ENCODE results near the gene TMEM59L. TPM values are rescaled to one million over a fixed set of nuclear protein-coding genes. Genes with fewer than 3 reads are reported as not detected.

Gene TMEM59L
- total and polyA plus RNA-seq, 5 experiments from 2014 or later, result 0.09 to 0.27 TPM; not detected in 3

DNA sequence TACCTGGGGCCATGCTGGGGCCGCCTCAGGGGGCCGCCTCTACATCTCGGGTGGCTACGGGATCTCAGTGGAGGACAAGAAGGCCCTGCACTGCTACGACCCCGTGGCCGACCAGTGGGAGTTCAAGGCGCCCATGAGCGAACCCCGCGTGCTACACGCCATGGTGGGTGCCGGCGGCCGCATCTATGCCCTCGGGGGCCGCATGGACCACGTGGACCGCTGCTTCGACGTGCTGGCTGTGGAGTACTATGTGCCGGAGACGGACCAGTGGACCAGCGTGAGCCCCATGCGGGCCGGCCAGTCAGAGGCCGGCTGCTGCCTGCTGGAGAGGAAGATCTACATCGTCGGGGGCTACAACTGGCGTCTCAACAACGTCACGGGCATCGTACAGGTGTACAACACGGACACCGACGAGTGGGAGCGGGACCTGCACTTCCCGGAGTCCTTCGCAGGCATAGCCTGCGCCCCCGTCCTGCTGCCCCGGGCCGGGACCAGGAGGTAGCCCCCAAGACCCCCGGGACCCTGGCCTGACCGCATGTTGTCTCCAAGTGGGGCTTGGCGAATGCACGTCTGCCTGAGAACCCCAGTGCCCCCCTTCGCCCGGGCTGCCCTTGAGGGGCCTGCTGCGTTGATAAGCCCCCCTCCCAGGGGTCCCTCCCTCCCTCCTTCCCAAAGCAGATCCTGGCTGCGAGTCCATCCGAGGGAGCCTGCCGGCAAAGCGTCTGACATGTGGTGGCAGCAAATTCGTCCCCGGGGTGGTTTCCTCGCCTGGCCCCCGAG lies 56.3 kb downstream of the TMEM59L start:
- Mint-ChIP-seq H3K4me1 (peaks cover 6 to 20% (median 10%) of the 10 kb centered on the region in 4 donors), H3K36me3 (peaks cover 0 to 25% (median 7%) of the 10 kb centered on the region in 3 donors), H3K4me3 (no peak overlapping the region), H3K27ac (no peak overlapping the region), H3K9me3 (no peaks in the 10 kb centered on the region), H3K27me3 (no peaks in the 10 kb centered on the region)
- DNase-seq (no peak), ATAC-seq (no peak)
- POLR2A ChIA-PET, result no interaction called here

GRCh38 chr19:18669524-18669817 lies 56.8 kb downstream of the TMEM59L start:
- peak overlapping the region in 1 of 10 donors; percentile 52 for H3K27ac Mint-ChIP-seq

DNA sequence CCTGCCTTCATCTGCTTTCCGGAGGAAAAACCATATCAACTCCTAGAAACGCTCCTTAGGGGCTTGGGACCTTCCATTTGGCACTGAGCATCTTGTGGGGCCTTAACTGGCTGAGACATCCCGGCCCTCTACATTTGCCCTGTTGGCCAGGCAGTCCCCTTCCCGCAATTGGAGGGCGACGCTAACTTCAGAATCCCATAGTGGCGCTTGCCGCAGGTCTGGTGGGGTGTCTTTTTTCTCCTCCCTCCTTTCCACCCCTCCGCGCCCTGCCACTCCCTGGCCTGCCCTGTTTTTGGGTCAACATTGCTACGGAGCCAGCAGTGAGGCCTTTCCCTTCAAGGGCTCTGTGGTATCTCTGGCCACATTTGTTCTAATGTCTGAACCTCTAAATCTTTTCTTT lies 57.2 kb downstream of the TMEM59L start:
- Mint-ChIP-seq H3K4me3 (no peak overlapping the region), H3K36me3 (peaks cover 0 to 25% (median 7%) of the 10 kb centered on the region in 3 donors), H3K9me3 (no peaks in the 10 kb centered on the region), H3K27ac (peak overlapping the region in 1 of 10 donors; percentile 52), H3K27me3 (no peaks in the 10 kb centered on the region), H3K4me1 (peaks cover 2 to 12% (median 4%) of the 10 kb centered on the region in 4 donors)
- no peak for DNase-seq
- POLR2A ChIA-PET, result no interaction called here
- ATAC-seq, result no peak

More at GRCh38 chr19:18669524-18669817, 56.8 kb downstream of the TMEM59L start:
- no peak overlapping the region for H3K4me3 Mint-ChIP-seq
- DNase-seq, result no peak
- H3K9me3 Mint-ChIP-seq, result no peaks in the 10 kb centered on the region
- peaks cover 0 to 25% (median 7%) of the 10 kb centered on the region in 3 donors for H3K36me3 Mint-ChIP-seq
- POLR2A ChIA-PET, result no interaction called here
- peaks cover 2 to 16% (median 5%) of the 10 kb centered on the region in 4 donors for H3K4me1 Mint-ChIP-seq
- no peaks in the 10 kb centered on the region for H3K27me3 Mint-ChIP-seq
- no peak for ATAC-seq

DNA sequence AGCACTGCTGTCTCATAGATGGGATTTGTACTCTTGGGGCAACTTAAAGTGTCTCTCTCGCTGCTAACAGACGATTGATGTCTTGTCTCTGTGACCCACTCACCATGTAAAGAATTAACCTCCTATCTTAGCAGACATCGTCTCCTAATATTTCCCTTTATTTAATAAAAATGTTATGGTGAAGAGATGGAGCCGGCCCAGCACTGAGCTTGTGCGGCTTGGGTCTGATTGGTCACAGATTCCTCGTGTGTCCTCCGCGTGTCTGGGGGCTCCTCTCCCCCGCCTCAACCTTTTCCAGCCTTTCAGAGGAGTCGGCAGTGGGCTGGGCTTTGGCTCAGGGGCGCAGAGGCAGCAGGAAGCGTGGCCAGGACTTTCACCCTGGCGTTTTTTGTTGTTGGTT lies 57.6 kb downstream of the TMEM59L start:
- DNase-seq (no peak), ATAC-seq (no peak)
- Mint-ChIP-seq H3K9me3 (no peaks in the 10 kb centered on the region), H3K4me1 (peaks cover 2 to 8% (median 3%) of the 10 kb centered on the region in 4 donors), H3K36me3 (peaks cover 0 to 25% (median 7%) of the 10 kb centered on the region in 3 donors), H3K4me3 (no peak overlapping the region), H3K27ac (no peak overlapping the region), H3K27me3 (no peaks in the 10 kb centered on the region)
- POLR2A ChIA-PET, result no interaction called here

Other genes with a start within 250 kb of the TMEM59L start
- gene GDF15, start 226.7 kb upstream of the TMEM59L start, total RNA-seq, result not detected
- gene GDF15, start 226.7 kb upstream of the TMEM59L start, polyA plus RNA-seq, result not detected
- under 1 TPM; 0.16 to 0.39 TPM for gene LRRC25, start 215.2 kb upstream of the TMEM59L start, total RNA-seq
- gene LRRC25, start 215.2 kb upstream of the TMEM59L start, polyA plus RNA-seq, result under 1 TPM in 2 of 3 donors, not detected in 1; 0.13 to 0.26 TPM
- gene SSBP4, start 193.5 kb upstream of the TMEM59L start, total RNA-seq, result 10 to 100 TPM; 41.3 to 45.4 TPM
- gene SSBP4, start 193.5 kb upstream of the TMEM59L start, polyA plus RNA-seq, result 10 to 100 TPM; 48.1 to 78.8 (median 61.1) TPM
- 10 to 100 TPM; 62.5 to 63.7 TPM for gene ISYNA1, start 174.7 kb upstream of the TMEM59L start, total RNA-seq
- gene ISYNA1, start 174.7 kb upstream of the TMEM59L start, polyA plus RNA-seq, result 10 to 100 TPM; 28.3 to 53.2 (median 40.4) TPM
- 10 to 100 TPM; 23.7 to 24.1 TPM for gene ELL, start 90.8 kb upstream of the TMEM59L start, total RNA-seq
- gene ELL, start 90.8 kb upstream of the TMEM59L start, polyA plus RNA-seq, result 10 to 100 TPM in 1 of 3 donors, 1 to 10 TPM in 2; 7.6 to 11.0 (median 9.3) TPM
- gene FKBP8, start 69.3 kb upstream of the TMEM59L start, total RNA-seq, result 100 to 1,000 TPM; 235 to 236 TPM
- gene FKBP8, start 69.3 kb upstream of the TMEM59L start, polyA plus RNA-seq, result 100 to 1,000 TPM in 2 of 3 donors, 10 to 100 TPM in 1; 87.0 to 125 (median 106) TPM
- gene KXD1, start 55.0 kb upstream of the TMEM59L start, total RNA-seq, result 10 to 100 TPM; 96.2 to 97.9 TPM
- 10 to 100 TPM; 68.3 to 80.2 (median 79.4) TPM for gene KXD1, start 55.0 kb upstream of the TMEM59L start, polyA plus RNA-seq
- gene UBA52, start 41.0 kb upstream of the TMEM59L start, total RNA-seq, result 1,000 to 10,000 TPM; 1,986 to 2,036 TPM
- 1,000 to 10,000 TPM; 1,743 to 2,077 (median 1,903) TPM for gene UBA52, start 41.0 kb upstream of the TMEM59L start, polyA plus RNA-seq
- 100 to 1,000 TPM; 138 to 165 TPM for gene REX1BD, start 24.1 kb upstream of the TMEM59L start, total RNA-seq
- gene REX1BD, start 24.1 kb upstream of the TMEM59L start, polyA plus RNA-seq, result 100 to 1,000 TPM; 165 to 196 (median 176) TPM
- not detected for gene CRLF1, start 6.1 kb upstream of the TMEM59L start, total RNA-seq
- gene CRLF1, start 6.1 kb upstream of the TMEM59L start, polyA plus RNA-seq, result 1 to 10 TPM in 1 of 3 donors, under 1 TPM in 1, not detected in 1; 0.55 to 1.1 TPM
- gene KLHL26, start 24.2 kb downstream of the TMEM59L start, total RNA-seq, result 10 to 100 TPM; 12.1 to 13.9 TPM
- gene KLHL26, start 24.2 kb downstream of the TMEM59L start, polyA plus RNA-seq, result 1 to 10 TPM; 3.3 to 5.7 (median 5.3) TPM
- 10 to 100 TPM; 24.2 to 25.7 TPM for gene CRTC1, start 70.8 kb downstream of the TMEM59L start, total RNA-seq
- 1 to 10 TPM; 1.2 to 2.0 (median 1.9) TPM for gene CRTC1, start 70.8 kb downstream of the TMEM59L start, polyA plus RNA-seq
- not detected for gene COMP, start 178.4 kb downstream of the TMEM59L start, total RNA-seq
- not detected for gene COMP, start 178.4 kb downstream of the TMEM59L start, polyA plus RNA-seq
- 100 to 1,000 TPM; 109 to 112 TPM for gene UPF1, start 219.1 kb downstream of the TMEM59L start, total RNA-seq
- 10 to 100 TPM in 1 of 3 donors, 1 to 10 TPM in 2; 7.5 to 28.4 (median 9.5) TPM for gene UPF1, start 219.1 kb downstream of the TMEM59L start, polyA plus RNA-seq